ENCODE results near the gene IL36B.

- TF ChIP-seq POLR2A (IDR thresholded peaks at IDR 0.05) = no peak
- TF ChIP-seq, protein P1, sequence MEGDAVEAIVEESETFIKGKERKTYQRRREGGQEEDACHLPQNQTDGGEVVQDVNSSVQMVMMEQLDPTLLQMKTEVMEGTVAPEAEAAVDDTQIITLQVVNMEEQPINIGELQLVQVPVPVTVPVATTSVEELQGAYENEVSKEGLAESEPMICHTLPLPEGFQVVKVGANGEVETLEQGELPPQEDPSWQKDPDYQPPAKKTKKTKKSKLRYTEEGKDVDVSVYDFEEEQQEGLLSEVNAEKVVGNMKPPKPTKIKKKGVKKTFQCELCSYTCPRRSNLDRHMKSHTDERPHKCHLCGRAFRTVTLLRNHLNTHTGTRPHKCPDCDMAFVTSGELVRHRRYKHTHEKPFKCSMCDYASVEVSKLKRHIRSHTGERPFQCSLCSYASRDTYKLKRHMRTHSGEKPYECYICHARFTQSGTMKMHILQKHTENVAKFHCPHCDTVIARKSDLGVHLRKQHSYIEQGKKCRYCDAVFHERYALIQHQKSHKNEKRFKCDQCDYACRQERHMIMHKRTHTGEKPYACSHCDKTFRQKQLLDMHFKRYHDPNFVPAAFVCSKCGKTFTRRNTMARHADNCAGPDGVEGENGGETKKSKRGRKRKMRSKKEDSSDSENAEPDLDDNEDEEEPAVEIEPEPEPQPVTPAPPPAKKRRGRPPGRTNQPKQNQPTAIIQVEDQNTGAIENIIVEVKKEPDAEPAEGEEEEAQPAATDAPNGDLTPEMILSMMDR (IDR thresholded peaks at IDR 0.05 in 8 of 11, conservative IDR thresholded peaks at IDR 0.05 in 3 of 11) = no peak
Observed at GRCh38 chr2:113050921-113051895, 1.5 kb downstream of the IL36B start.

Data from spleen (tissue), 7 donors.